Putamen (tissue), 1 donor: Measurements from ENCODE around the gene VSNL1.

ENCODE experiments used
- DNase-seq: peaks from one replicate; pipeline ENCODE4 v3.0.0-alpha.2; 2016; ENCODE audit warnings: low spot score

The VSNL1 gene

GRCh38 chr2:17583166-17583565 lies 42.7 kb downstream of the VSNL1 start:
- DNase-seq, result no peak

GRCh38 chr2:17583646-17584045 lies 43.1 kb downstream of the VSNL1 start:
- no peak for DNase-seq

DNA sequence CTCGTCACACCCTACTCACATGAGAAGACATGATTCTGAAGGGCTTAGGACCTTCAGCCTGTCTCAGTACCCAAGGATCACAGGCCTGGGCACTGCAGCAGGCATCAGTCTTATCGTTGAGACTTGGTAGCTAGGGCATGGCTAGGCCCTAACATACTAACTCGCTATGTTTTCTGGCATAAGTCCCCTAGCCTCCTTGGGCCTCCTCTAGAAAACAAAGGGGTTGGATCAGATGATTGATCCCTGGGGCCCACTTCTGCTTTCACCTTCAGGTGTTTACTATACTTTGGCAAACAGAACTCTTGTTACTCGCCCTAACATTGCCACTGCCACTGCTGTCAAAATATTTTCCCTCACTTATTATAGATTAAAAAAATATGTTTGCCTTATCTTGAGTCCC lies 44.2 kb downstream of the VSNL1 start:
- DNase-seq, result no peak

DNA sequence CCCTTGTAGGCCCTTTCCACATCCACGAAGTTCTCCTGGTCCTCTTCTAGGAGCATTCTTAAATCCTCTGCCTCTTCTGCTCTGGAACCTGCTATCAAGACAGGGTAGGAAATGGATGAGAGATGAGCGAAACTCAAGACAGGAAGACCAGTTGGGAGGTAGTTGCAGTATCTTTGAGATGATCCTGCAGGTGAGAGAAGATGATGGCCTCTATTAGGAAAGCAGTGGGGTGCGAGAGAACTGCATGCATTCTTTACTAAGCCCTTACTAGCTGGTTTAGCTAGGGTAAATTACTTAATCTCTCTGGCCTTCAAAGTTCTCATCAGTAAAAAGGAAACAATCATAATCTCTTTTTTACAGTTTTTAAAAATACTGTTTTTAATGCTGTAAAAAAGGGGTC lies 47.0 kb downstream of the VSNL1 start:
- DNase-seq, result no peak

DNA sequence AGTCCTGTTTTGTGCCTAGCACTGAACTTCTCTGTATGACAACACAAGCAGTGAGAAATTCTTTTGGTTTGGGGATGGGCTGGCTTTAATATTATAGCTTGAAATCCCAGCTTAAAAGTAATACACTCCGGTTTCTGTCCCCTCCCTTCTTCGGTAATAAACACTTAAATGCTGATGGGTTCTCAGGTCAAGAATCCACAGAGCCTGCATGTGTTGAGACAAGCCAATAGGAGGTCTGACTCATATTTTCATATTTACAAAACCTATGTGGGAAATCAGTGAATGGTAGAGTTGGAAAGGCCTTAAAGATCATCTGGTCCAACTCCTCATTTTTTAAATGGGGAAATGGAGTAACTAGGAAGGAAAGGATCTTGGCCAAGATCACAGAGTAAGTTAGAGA lies 47.5 kb downstream of the VSNL1 start:
- DNase-seq, result no peak

DNA sequence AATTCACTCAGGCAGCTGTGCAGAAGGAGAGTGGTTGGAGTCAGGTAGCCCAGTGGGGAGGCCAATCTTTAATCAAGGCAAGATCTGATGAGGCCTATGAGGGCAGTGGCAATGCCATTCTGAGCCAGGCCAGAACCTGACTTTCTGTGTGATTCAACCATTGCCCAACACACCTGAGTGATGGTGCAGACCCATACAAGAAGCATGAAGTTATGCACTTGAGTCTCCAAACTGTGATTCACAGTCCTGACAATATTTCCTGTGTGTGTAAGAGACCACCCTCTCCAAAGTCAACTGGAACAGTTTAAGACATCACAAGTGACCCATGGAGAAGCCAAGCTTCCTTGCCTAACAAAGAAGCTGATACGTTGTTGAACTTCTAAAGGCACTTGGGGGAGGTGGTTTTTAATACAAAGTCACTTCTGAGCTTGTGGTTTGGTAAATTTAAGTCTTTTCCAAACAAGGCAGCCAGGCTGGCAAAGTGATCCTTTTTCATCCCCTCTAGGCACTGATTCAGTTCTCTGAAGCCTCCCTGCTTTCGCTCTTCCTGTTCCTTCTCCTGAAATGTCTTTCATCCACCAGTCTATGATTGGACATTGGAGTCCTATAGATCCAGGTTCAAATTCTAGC lies 49.0 kb downstream of the VSNL1 start:
- DNase-seq, result no peak

DNA sequence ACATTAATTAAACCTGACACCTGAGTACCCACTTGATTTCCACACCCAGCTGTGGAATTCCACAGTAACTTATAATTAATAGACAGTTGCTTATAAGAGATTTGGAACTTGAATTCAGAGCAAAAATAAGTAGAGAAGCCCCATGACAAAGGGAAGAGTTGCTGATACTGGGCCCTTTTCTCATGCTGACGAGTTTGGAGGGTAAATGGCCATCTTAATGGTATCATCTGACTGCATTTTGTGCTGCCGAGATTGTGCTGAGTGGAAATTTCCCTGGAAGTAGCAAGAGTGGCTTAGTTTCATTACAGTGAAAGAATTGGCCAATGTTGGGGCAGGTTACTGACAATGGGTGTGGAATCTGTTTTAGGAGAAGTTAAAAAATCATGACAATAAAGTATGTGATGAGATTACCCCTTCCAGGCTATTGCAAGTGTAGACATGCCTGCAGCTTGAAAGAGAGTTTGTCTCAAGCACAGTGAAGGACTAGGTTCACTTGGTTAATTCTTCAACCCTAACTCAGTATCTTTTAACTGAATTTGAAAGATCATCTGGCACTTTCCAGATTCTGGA lies 49.9 kb downstream of the VSNL1 start:
- no peak for DNase-seq

DNA sequence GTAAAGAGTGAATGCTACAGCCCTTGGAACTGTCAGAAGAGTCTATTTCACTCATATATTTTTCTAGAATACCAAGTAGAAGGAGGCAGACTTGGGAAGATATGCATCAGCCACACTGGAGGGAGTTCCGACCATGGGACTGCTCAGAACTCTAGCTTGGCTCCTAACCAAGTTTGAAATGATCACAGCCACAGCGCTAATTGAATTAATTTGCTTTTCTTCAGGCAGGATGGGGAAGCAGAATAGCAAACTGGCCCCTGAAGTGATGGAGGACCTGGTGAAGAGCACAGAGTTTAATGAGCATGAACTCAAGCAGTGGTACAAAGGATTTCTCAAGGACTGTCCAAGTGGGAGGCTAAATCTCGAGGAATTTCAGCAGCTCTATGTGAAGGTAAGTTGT lies 51.4 kb downstream of the VSNL1 start:
- no peak for DNase-seq

- no peak for DNase-seq
Measured at GRCh38 chr2:17592731-17593409, 52.4 kb downstream of the VSNL1 start.

- DNase-seq, result no peak
Measured at GRCh38 chr2:17593445-17593840, 52.9 kb downstream of the VSNL1 start.

DNA sequence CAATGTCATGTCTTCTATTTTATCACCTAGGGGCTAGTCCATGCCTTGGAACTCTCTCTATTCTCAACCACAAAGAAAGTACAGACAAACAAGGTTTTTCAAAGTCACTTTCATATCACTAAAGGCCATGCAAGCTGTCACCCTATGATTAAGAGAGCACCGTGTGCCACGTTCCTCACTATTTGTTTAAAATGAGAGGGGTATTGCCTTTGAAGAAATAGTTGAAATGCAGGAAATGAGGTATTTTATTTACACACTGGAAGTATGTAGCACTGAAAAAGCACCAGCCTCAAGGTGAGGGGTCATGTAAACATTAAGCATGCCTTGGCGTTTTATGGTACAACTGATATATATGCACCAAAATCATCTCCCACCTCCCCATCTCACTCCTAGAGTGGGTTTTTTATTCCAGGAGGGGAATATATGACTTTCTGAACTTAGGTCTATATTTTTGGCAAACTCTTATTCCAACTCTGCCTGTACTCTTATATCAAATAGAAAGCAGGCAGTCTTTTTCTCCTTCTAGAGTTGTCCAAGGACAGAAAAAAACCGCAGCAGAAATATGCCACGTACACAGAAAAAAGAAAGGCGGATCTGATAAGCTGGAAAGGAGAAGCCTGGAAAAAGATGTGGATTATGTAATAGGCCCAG lies 53.5 kb downstream of the VSNL1 start:
- no peak for DNase-seq

DNA sequence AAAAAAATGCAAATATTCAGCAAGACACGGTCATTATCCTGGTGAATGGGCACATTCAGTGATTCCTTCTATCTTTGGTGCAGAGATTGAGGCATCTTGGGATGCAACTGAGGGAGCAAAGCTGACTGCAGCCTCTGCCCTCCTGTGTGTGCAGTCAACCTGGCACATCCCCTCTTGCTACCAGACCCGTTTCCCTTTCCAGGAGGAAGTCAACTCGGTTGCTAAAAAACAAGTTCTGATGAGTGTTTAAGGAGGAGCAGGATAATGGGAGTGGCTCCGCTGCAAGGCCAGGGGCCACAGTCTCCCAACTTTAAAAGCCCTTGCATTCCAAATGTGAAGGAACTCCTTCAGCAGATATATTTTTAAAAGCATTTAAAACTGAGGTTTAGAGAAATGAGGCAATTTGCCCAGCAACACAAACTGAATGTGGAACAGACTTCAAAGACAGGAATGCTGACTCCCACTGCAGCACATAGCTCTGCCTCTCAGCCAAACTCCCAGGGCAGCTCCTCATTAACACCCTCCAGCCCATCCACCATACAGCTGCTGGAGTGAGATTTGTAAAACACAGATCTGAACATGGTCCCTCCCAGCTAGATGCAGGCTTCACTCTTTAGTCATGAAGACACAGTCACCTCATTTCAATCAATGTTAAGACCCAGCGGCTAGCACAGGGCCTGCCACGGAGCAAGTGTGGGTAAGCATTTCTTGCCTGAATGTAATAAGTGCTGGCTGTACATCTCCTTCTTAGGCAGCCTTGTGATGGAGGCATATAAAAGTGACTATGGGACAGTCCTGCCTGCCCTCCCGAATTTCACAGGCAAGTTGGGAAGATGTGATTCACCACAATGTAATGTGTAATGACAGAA lies 54.3 kb downstream of the VSNL1 start:
- no peak for DNase-seq

DNA sequence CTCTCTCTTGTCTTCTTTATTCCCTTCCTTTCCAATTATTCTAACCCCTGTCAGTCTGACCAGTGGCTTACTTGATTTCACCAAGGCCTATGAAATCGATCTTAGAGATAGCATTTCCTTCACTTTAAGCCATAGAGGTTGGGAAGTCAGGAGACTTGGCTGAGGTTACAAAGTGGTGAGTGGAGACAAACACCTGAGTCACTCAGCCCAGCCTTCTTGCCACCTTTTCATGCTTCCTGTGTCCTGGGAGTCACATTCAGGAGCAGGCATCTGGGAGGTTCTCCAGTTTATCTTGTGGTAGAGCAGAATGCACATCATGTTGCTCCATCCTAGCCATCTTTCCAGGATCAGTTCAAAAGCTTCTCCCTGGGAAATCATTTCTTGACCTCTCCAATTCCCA lies 59.1 kb downstream of the VSNL1 start:
- no peak for DNase-seq

DNA sequence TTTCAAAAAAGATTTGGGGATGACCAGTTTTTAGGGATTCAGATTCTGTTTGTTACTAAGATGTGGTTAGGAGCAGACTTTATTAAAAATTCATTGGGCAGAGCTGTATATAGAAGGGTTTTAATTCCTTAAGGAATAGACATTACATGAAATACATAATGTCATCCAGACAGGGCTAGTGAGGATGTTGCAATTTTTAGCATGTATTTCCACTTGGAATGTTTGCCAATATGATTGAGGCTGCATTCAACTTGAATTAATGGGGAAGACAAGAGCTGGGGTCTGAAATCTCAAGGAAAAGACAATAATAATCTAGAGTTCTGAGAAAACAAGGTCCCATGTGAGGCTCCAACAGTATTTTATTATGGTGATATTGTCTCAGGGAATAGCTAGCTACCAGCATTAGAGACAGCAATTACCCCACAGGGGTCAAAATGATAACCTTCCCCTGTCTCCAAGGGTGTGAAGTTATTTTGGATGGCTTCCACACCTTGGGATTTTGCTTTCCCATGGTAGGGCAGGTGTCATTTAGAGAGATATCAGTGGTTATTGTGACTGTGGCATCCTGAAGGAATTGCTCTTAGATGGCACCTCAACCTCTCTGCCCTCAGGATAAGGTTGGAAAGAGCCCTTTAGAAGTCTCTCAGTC lies 60.2 kb downstream of the VSNL1 start:
- no peak for DNase-seq

GRCh38 chr2:17604050-17604449 lies 63.6 kb downstream of the VSNL1 start:
- DNase-seq, result no peak

DNA sequence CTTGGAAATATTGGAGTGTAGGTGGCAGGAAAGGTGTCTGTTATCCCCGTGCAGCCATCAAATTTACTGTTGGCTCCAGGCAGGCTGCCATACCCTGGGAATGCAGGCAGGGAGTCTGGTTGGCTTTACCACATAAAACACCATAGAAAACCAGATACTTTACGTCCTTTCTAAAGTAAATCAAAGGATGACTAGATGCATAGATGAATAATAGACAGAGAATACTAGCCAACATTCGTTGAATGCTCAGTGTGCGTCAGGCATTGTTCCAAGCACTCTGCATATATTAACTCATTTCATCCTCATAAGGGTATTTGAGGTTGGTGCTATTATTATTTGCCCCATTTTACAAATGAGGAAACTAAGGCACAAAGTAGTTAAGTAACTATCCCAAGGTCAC lies 65.2 kb downstream of the VSNL1 start:
- DNase-seq, result no peak

DNA sequence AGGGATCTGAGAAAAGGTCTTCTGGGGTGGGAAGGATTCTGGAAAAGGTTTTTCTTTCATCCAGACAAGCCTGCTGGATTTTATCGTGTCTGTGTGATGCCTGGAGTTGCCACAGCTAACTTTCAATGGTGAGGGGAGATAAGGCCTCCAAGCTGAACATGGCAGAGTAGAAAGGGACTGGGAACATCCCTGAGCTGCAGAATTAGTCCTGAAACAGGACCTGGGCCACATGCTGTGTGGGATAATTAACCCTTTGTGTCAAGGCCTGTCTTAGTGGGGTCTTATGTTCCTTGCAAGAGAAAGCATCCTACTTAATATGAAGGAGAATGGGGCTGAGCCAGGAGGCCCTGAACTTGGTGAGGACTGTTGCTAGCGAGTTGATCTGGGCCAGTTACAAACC lies 66.4 kb downstream of the VSNL1 start:
- DNase-seq, result no peak

GRCh38 chr2:17607379-17607778 lies 66.9 kb downstream of the VSNL1 start:
- DNase-seq, result no peak

- DNase-seq, result no peak
Measured at GRCh38 chr2:17608251-17608650, 67.8 kb downstream of the VSNL1 start.

- DNase-seq, result no peak
Measured at GRCh38 chr2:17610521-17610920, 70.0 kb downstream of the VSNL1 start.

- DNase-seq, result no peak
Measured at GRCh38 chr2:17611036-17611435, 70.5 kb downstream of the VSNL1 start.
